Medulla oblongata (tissue), 1 donor: ENCODE data around the gene C5orf52.
A peak's percentile ranks its signal among the peaks of the same experiment; 100 is the strongest.
"Not testable (repeated sequence)": the region's sequence is repeated elsewhere in the genome, so short reads cannot be mapped to it uniquely, and the experiment has no call there.

Experiments used
- DNase-seq: peaks from one replicate; pipeline ENCODE4 v3.0.0-alpha.2; 2015; ENCODE audit errors: extremely low spot score

C5orf52 gene

DNA sequence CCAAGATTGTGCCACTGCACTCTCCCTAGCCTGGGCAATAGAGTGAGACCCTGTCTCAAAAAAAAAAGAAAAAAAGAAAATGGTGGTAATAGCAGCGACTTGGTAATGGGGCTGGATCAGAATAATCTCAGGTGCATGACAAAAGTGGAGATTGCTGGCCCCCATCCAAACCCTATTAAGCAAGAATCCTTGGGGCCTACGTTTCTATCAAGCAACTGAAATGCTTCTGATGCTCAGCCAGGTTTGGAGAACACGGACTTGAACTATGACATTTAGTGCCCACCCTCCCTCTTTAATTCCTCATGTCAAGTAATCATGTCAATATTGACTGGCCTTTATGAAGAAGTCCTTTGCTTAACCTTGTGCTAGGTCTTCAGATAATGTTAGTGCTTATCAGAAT, 6.6 kb downstream of the C5orf52 start:
- no peak for DNase-seq

DNA sequence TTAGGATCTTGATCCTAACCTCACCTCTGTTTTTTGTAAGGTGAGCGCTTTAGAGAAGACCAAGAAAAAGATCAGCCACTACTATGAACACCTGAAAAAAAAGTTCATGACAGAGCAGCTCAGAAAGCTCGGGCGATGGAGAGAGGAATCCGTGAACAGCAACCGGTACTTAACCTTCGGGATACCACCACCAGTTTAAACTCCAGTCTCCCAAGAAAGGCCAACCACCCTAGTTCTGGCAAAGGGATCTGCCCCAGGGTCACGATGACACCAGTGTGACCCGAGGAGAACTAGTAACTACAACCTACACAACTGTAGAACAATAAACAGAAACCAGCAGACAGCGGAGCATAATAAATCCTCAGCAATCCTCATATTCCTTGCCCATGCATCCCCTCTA, 8.5 kb downstream of the C5orf52 start:
- DNase-seq = no peak

DNA sequence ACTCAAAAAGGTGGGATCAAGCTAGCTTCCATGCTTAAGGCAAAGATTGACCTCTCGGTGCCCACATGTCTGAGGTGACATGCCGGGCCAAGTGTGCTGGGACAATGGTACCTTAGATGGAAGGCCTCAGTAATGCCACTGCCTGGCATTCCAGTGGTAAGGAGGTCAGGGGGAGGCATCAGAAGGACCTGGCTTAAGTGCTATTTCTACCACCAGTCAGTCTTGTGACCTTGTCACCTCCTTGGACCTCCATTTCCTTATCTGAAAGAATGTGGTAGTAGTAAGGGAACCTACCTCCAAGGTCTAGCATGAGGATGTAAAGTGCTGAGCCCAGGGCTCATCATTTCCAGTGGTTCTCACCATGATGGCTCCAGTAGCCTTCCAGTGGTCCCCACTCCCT, 8.9 kb downstream of the C5orf52 start:
- DNase-seq = no peak

DNA sequence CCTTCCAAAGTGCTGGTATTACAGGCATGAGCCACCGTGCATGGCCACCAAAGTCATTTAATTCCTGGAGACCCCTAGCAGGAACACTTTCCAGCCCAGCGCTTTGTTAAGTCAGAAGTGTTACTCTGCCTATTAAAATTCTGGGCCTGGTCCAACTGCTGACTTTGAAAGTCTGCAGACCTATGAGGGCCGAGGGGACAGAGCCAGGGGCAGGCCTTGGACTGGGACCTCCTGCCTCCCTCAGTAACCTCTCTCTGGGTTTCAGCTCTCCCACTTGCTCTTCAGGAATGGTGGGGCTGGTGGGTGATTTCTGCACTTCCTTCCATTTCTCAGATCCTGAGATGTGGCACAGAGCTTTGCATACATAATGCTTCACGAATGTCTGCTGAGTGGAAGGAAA, 9.7 kb downstream of the C5orf52 start:
- no peak for DNase-seq

DNA sequence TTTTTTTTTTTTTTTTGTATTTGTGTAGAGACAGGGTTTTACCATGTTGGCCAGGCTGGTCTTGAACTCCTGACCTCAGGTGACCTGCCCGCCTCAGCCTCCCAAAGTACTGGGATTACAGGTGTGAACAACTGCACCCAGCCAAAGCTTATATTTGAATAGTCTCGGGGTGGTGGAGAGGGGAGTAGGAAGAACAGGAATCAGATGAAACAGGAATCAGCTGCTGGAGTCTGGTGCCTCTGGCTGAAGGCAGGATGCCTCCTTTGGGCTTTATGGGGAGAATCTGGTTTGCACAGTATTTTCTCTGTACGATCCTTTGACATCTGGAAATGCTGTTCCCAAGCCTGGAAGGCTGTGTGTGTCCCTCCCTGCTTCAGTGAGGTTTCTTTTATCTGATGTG, 10.9 kb downstream of the C5orf52 start:
- DNase-seq = no peak

DNA sequence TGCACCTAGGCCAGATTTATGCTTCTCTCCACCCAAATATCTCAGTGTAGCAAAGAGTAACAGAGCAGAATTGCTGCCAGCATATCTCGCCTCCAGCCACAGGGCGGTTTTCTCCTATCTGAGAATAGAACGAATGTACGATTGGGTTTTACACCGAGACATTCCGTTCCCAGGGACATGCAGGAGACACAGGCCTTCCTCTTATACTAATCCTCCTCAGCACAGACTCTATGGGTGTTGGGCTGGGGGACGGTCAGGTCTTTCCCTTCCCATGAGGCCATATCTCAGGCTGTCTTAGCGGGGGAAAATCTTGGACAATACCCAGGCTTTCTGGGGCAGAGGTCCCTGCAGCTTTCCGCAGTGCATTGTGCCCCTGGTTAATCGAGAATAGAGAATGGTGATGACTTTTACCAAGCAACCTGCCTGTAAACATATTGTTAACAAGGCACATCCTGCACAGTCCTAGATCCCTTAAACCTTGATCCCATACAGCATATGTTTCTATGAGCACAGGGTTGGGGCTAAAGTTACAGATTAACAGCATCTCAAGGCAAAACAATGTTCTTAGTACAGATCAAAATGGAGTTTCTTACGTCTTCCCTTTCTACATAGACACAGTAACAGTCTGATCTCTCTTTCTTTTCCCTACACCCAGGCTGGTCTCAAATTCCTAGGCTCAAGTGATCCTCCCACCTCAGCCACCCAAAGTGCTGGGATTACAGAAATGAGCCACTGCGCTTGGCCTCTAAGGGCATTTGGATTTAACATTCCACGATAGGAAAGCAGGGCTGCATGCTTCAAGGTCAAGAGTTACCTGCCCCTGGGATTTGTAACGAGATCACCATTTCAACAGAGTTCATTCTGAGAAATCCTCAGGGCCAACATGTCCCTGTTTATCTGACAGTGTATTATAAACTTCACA, 15.2 kb downstream of the C5orf52 start:
- DNase-seq = not testable (repeated sequence)

DNA sequence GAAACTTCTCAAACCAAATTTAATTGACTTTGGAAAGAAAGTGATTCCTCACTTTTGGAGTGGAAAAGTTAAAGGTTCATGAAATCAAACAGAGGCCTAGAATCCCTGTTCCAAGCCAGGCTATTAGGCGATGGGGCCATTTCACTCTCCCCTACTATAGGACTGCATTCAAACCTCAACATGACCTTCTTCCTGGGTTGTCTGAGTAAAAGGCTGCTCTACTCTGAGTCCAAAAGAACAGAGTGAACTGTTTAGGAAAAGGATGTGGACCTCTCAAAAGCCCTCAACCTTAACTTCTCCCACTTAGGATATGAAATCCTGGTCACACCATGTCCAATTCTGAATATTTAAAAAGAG, 15.8 kb downstream of the C5orf52 start:
- DNase-seq = no peak

DNA sequence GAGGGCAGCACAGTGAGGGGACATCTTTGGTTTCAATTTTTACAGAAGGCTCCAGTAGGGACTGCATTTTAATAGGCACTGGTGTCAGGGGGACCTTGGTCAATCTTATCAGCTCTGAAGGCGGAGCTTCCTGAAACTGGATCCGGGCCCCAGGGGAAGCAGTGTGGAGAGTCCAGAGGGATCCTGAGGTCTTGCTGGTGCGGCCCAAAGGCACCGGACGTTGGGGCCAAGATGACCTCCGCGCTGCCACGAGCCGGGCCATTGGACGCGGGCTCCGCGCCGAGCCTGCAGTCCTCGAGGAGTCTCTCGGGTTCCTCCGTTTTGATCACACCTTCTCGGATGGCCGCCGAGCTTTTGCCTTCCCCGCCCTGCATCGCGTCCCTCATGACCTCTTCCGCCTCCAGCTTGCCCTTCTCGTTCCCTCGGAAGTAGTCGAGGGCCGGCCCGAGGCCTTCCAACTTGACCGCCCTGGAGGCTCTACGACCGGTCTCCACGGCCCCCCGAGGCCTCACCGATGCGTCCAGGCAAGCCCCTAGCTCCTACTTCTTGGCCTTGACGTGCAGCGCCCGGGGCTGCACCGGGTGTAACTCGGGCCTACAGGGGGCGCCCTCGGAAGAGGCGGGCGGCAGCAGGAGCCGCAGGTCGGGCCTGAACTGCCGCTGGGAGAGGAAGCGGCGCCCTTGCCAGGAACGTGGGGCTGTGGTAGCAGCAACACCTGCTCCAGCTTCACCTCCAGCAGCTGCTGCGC, 18.8 kb downstream of the C5orf52 start:
- DNase-seq = no peak

DNA sequence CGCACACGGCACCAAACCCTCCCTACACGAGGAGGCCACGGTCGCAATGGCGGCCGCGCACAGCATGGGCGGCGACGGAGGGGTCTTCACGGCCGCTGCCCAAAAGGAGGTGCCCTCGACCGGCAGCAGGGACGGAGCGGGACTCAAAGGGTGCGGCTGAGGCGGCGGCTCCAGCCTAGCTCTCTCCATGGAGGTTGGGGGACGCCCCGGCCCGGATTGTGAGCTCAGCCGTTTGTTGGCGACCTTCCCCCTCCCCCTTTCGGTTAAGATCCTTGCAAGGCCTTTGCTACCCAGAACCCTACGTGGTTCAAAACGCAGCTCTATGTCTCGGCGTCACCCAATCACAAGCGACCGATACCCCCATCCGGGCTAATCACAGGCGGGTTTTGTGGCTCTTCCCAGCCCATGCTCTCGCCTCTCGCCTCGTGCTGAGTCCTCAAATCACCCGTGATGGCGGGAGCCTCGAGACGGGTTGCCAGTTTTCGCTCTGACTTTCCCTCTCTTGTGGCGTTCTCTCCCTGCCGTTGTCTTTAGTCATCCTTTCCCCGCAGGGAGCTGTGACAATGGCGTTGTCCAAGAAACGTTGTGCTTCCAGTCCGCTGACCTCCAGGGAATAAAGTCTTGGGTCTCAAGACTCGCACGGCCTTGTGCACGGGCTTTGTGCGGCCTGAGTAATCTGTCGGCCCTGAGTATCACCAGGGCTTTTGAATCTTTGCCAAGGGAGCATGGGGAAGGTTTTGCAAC, 19.5 kb downstream of the C5orf52 start:
- no peak for DNase-seq

DNA sequence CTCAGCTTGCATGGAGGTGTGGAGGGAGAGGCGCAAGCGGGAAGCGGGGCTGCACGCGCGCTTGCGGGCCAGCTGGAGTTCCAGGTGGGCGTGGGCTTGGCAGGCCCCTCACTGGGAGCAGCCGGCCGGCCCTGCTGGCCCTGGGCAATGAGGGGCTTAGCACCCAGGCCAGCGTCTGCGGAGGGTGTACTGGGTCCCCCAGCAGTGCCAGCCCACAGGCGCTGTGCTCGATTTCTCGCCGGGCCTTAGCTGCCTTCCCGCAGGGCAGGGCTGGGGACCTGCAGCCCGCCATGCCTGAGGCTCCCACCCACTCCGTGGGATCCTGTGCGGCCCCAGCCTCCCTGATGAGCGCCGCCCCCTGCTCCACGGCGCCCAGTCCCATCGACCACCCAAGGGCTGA, 22.5 kb downstream of the C5orf52 start:
- DNase-seq = not testable (repeated sequence)

DNA sequence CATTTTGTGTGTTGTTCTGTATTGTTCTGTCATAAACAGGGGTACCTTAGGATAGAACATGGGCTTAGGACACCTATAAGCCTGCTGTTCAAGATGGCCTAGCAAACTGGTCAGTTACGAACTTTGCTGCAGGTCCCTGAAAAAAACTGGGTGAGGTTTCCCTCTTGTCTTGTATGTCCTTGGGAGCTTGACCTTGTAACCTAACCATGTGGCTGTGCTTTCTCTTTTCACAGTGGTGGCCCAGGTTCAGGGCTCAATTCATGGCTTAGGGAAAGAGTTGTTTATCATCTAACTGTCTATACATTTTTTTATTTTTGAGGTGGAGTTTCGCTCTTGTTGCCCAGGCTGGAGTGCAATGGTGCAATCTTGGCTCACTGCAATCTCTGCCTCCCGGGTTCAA, 24.8 kb downstream of the C5orf52 start:
- not testable (repeated sequence) for DNase-seq

DNA sequence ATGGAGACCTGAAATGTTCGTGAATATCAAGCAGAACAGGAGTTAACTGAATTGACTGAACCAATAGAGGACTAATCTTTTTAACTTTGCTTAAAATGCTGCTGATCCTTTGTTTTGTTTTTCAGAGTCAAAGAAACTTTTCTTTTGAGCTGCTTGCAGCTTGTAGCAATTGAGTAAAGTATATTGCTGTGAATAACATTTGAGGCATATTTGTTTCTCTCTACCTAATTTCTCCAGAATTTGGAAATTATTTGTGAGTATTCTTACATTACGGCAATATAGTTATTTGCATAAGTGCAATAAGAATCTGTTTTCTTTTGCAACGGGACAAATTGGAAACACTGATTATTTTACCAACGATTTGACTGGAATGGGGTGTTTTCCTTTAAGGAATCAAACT, 27.3 kb downstream of the C5orf52 start:
- DNase-seq = not testable (repeated sequence)

DNA sequence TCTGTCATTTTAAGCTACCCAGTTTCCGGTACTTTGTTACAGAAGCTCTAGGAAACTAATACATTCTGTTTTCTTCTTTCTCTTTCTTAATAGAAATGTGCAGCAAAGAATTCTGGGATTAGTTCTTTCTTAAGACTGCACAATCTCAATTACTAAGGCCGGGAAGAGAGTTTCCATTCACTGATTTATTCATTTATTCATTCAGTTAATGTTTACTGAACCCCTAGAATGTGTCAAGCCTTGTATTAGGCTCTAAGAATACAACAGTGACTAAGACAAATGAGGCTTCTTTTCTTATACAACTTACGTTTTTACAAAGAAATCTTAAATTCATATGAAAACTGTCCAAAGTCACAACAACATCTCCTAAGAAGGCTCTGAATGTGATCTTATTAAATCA, 32.4 kb downstream of the C5orf52 start:
- no peak for DNase-seq

DNA sequence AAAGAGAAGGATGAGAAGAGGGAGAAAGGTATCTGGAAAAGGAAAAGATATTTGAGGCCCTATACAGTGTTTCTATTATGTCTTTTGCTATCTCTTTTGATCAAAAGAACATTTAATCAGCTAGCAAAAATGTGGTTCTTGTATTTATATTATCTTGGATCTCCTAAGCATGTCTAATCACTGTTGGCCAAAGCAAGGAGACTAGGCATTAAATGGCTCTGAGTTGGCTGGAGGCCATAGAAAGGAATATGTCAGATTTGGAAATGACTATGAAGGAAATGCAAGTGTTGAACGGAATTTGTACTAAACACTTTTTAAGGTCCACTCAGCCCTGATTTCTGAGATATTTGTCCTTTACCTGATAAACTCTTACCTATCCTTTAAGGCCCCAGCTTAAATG, 37.5 kb downstream of the C5orf52 start:
- DNase-seq = no peak

DNA sequence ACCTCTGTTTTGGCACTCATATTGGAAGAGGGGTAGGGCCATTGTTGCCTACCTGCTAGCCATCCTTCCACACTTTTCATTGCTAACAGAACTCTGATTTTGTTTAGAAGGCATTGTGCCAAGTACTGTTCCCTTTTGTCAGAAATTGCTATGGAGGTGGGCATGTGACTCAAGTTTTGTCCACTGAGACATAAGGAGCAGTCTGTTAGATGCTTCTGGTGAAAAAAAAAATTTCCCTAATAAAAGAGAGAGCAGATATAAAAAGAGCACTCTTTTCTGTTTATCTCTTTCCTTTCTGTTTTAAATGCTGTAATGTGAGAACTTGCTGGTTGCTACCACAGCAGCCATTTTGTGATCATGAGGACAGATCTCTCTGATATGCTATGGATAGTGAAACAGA, 38.0 kb downstream of the C5orf52 start:
- no peak for DNase-seq

DNA sequence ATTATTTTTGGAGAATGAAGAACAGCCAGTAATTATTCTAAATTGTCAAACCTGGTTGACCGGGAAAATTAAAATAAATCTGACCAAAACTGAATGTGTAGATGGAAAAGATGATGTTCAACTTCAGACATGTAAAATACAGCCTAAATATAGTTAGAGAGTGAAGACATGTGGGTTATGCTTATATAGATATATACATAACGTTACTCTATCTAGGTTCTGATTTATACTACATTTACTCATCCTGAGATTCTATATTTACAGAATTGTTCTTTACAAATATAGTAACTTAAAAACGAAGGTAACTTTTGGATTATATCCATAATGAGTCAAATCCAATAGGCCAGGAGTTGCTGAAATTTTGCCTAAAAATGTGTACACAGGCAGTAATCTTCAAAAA, 39.1 kb downstream of the C5orf52 start:
- no peak for DNase-seq

DNA sequence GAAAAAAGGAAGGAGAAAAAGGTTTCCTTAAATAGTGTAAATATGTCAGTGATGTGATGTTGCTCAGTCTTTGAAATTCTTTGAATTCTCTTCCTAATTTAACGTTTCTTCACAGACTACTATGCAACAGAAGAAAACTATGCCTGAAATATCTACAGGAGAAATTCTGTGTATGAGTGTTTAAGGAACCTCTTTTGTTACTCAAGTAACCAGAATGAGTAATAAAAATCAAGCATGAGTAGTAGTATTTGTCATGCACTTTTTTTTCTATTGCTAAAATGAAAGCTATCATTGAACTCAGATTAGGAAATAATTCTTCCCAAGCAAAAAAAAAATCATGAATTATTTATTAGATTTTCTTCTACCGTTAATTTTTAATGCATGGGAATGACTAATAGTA, 39.5 kb downstream of the C5orf52 start:
- DNase-seq = no peak

DNA sequence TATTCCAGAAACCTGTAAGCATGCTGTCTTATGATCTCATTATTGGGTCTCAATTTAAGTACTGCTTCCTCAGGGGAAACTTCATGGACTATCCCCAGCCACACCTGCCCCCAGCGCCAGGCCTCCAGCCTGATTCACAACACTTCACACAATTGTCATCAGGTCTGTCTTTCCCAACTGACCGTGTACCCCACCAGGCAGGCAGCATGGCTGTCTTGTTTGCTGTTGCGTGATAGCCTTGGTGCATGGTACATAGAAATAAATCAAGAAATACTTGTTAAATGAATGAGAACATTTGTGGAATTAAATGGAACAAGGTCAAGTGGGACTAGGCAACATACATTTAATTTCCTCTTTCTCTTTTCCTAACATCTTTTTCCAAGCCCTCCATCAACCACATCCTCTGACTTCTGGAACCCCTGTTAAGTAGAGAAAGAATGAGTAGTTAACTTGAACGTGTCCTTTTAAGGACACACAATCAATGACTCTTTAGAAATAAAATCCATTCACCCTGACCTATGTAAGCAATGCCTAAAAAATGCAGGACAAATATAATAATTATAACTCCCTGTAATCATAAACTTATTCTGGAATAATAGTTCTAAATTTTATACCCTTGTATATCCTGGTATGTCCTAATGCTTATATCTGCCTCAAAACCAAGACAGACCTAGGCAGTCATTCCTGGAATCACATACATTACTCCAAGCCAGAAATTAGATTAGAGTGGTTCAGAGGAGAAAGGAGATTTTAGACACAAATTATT, 42.7 kb downstream of the C5orf52 start:
- no peak for DNase-seq

DNA sequence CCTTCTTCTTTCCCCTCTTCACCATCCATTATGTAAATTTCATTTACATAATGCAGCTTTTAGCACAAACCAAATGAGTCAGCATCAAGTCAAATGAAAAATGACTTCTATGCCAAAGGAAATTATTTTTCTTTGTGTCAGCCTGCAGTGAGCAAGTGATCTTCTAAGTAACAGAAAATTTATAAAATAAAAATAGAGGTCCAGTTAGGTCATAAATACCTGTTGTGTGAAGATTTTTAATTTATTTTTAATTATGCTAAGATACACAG, 43.2 kb downstream of the C5orf52 start:
- DNase-seq = no peak

DNA sequence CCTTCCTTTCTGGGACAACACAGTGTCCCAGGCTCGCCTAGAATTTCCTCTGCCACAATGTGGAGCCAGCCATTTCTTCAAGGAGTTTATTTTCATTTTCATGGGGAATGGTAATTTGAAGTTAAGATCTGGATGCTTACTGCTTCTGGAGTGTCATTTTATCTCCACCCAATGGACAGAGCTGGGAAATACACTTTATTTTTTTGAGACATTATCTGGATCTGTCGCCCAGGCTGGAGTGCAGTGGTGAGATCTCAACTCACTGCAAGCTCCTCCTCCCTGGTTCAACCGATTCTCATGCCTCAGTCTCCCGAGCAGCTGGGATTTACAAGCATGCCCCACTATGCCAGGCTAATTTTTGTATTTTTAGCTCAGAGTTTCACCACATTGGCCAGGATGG, 47.2 kb downstream of the C5orf52 start:
- peak; percentile 90 for DNase-seq

DNA sequence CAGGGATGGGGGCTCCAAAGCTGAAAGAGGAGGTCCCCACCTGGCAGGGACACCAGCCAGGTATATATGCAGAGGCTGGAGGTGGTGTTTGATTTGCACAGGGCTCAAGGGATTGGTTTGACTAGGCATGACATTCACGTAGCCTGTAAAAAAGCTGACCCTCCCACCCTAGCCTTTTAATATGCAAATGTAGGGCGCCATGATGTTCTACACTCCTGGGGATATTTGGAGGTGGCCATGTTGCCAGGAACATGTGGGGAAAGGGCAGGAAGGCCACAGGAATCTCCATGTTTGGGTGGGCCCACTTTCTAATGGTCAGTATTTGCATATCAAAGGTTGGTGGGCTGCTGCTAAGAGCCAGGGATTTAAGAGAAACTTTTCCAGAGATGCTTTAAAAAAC, 47.9 kb downstream of the C5orf52 start:
- no peak for DNase-seq

DNA sequence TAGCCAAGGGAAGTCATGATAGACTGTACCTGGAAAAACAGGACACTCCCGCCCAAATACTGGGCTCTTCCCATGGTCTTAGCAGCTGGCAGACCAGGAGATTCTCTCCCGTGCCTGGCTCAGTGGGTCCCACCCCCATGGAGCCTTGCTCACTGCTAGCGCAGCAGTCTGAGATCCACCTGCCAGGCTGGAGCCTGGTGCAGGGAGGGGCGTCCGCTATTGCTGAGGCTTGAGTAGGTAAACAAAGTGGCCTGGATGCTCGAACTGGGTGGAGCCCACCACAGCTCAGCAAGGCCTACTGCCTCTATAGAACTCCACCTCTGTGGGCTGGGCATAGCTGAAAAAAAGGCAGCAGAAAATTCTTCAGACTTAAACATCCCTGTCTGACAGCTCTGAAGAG, 49.8 kb downstream of the C5orf52 start:
- DNase-seq = no peak
